Occipital lobe (tissue), 2 donors: ENCODE results near the gene USP11. TPM values are rescaled to one million over a fixed set of nuclear protein-coding genes. Genes with fewer than 3 reads are reported as not detected.
A peak's percentile ranks its signal among the peaks of the same experiment; 100 is the strongest.

ENCODE experiments used
- DNase-seq: peaks from one replicate; lab custom pipeline; 2025; lab: John Stamatoyannopoulos, UW
- total RNA-seq: library from RNA; depleted of rRNA; stranded (reverse); fragments of >200 nt; gene quantifications from one replicate; pipeline ENCODE4 v1.2.3, GENCODE V29; 2014

The USP11 gene
- total RNA-seq, 1 donor from 2014 or later, result 131 TPM

DNA sequence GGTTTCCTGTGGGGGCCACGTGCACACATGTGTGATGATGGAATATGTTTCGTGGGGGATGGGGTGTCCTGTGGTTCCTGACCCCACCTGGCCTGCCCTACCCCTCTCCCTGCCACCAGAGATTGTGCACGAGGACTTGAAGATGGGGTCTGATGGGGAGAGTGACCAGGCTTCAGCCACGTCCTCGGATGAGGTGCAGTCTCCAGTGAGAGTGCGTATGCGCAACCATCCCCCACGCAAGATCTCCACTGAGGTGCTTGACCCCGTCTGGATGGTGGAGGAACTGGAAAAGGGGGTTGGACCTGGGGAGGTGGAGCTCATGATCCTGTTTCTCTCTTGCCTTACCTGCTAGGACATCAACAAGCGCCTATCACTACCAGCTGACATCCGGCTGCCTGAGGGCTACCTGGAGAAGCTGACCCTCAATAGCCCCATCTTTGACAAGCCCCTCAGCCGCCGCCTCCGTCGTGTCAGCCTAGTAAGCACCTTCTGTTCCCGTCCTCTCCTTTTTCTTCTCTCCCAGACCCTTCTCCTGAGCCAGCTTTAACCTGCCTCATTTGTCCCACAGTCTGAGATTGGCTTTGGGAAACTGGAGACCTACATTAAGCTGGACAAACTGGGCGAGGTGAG is 8.4 kb upstream of the USP11 start:
- no peak for DNase-seq

DNA sequence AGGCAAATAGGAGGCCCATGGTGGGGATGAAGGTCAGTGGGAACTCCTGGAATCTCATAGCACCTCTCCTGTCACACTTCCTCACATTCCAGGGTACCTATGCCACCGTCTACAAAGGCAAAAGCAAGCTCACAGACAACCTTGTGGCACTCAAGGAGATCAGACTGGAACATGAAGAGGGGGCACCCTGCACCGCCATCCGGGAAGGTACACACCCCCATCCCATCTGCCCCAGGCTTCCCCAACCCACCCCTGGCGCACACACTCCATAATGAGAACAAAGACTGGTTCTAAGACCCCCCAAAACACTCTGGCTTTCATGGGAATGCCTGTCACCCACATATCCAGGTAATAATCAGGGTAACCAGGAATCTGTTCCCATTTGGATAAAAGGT is 7.9 kb upstream of the USP11 start:
- DNase-seq, result no peak

DNA sequence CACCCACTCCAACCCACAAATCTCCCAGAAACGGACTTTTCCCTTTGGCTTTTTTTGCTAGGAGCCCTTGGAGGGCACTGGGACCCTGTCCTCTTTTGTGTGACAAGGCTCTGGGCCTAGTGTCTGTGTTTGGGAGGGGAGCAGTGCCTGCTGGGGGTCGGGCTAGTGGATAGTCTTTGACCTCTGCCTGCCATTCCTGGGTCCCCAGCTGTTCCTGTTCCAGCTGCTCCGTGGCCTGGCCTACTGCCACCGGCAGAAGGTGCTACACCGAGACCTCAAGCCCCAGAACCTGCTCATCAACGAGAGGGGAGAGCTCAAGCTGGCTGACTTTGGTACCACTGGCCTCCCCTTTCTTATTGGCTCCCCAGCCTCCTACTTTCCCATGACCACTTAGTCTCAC is 6.7 kb upstream of the USP11 start:
- no peak for DNase-seq

DNA sequence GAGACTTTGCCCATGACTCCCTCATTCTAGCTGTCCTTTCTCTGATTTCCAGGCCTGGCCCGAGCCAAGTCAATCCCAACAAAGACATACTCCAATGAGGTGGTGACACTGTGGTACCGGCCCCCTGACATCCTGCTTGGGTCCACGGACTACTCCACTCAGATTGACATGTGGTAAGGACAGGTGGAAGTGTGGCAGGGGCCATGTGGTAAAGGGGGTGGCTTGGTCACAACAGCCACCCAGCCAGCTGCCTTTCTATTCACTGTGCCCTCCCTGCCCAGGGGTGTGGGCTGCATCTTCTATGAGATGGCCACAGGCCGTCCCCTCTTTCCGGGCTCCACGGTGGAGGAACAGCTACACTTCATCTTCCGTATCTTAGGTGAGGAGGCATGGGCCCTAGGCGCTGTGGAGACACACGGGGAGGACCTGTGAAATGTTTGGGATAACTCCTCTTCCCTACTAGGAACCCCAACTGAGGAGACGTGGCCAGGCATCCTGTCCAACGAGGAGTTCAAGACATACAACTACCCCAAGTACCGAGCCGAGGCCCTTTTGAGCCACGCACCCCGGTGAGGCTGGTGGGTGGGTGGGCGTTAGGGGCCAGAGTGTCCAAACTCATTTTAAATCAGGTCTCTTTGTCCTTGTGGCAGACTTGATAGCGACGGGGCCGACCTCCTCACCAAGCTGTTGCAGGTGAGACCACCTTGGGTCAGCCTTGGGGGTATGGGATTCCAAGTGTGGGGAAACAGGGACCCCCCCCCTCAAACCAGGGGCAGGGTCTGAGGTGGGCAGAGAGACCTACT is 6.1 kb upstream of the USP11 start:
- DNase-seq, result no peak

DNA sequence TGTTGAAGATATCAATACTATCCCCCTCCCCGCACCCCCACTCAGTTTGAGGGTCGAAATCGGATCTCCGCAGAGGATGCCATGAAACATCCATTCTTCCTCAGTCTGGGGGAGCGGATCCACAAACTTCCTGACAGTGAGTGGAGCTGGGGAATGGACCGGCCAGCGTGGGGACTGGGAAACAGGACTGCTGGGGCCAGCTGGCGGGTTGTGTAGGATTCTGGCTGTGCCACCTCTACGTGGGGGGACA is 5.5 kb upstream of the USP11 start:
- DNase-seq, result no peak

DNA sequence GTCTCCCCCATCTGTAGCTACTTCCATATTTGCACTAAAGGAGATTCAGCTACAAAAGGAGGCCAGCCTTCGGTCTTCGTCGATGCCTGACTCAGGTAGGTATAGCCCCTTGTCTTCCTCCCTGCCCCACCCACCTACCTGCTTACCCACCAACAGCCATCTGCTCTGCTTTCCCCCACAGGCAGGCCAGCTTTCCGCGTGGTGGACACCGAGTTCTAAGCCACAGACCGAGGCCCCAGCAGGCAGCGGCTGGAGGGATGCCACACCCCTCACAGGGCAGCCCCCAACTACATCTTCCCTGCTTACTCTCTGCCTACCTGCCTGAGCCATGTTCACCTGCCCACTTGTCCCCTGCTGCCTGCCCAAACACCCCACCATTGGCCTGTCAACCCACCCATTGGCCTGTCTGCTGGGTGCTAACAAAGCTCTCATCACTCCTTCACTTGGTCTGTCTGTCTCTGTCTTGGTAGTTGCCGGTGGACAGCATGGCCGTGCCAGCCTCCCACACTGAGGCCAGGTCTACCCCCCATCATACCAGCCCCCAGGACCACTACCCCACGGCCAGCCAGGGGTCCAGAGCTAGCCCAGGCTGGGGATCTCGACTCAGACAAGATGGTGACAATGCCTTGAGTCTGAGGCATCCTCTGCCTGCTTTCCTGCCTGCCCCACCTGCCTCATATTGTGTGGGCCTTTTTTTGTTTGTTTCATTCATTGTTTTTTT is 4.1 kb upstream of the USP11 start:
- no peak for DNase-seq

DNA sequence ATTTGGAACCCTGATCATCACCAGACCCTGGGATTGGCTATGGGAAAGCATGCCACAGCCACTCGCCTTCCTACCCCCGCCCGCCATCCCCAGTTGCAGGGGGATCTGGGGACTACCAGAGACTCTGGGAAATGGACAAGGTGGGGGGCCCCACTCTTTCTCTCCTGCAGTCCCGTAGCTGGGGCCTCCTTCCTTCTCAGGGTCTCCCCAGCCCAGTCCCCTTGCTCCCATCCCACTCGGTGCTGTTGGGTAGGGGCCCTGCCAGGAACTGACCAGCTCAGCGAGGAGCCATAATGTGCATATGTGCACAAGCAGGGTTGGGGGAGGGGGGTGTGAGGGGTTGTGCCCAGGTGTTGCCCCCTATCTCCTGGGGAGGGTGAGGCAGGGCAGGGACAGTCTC is 3.4 kb upstream of the USP11 start:
- no peak for DNase-seq

DNA sequence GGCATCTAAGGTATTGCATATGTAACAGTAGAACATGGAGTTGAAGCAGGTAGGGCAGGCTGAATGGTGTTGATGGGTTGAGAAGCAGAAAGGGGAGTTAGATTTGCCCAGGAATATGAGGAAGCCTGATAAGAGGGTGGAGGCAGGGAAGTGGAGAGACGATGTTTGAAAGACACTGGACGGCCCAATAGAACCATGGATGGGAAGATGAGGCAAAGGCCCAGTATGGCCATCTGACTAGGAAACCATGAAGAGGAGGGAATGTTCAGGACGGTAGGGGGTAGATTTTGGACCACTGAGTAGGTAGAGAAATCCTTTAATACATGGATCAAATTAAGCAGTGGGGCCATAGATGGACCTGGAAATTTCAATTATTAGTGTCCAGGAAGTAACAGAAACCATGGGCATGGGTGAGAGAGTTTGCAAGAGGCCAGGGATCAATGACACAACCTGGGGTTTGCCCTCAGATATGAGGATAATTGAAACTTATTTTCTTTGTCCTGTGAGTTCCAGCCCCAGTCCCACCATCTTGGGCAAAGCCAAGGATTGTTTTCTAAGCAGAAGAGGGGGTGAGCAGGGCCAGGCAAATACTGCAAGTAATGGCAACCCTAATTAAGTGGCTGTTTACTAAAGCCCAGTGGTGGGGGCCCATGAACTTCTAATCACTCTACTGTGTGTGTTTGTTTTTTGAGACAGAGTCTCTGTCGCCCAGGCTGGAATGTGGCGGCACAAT is 2.5 kb upstream of the USP11 start:
- no peak for DNase-seq

DNA sequence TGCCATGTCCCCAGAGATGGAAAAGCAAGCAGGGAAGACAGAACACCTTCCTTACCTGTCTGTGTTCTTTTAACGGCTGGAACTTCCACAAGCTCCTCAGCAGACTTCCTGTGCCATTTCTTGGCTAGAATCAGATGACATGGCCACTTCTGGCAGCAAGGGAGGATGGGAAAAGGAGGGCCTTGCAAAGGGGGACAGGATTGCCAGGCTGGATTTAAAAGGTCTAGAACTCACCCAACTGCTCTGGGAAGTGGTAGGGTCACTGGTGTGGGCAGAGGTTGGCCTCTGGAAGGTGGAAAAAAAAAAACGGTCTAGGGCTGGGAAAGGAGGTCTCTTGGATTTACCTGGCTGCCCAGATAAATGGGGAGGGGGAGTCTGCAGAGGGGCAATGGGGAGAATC is 1.6 kb upstream of the USP11 start:
- no peak for DNase-seq

DNA sequence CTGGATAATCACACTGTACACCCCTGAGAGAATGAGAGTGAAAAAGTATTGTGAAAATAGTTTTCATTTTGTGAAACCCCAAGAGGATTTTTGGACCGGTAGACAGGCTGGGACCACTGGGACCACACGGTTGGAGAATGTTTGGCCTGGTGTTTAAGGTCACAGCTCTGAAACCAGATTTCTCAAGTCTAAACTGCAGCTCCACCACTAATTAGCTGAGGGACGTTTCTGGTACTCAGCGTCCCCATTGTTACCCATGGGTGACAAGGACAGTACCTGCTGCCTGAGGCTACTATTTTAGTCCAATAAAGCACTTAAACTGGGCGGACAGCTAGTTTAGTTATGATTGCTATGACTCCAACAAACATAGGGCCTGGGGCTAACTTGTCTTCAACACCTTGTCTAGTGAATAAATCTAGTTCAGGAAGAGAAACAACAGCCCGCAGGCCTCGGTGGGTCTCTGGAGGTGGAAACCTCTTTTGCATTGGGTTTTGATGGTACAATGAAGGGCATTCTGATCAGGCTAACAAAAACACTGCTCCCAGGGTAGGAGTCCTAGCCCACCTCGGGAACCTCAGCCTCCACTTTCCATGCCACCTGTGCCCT is 509 bp upstream of the USP11 start:
- no peak for DNase-seq

DNA sequence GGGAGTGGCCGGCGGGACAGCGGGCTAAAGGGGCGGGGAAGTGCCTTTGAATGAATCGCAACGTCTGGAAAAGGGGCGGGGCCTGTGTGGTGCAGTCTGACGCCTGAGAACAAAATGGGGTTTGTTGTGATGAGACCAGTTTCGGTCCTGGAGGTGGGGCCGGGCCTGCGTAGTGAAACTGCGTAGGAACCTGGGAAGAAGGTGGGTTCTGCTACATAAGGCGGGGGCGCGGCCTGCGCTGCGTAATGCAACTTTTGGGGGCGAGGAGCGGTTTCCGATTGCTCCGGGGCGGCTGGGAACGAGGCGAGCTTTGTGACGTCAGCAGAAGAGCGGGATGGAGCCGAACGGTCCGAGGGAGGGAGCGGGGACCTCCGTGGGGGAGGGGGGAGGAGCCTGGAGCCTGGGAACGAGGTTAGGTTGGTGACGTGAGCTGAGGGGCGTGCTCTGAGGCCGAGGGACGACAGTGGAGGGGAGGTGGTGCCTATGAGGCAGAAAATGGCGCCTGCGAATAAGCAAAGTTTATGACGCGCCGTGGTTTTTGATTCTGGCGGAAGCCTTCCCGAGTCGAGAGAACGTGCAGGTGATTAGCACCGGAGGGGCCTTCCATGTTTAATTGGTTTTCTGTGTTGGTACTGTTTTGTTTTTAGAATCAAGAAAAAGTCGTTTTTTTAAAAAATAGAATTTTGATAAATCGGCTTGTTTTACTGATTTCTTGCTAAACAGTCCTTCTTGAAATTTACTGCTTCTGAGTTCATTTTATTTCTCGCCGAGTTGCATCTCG is 714 bp downstream of the USP11 start:
- peak; percentile 92 for DNase-seq

DNA sequence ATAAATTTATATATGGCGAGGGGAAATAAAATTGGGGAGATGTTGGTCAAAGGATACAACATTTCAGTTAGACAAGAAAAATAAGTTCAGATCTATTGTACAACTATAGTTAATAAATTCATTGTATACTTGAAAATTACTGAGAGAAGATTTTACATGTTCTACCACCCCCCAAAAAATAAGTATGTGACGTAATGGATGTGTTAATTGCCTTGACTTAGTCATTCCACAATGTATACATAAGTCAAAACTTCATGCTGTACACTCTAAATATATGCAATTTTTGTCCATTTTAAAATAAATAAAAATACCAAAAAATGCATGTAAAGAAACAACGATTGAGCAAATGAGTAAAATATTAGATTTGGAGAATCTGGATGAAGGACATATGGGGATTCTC is 1.8 kb downstream of the USP11 start:
- DNase-seq, result no peak

DNA sequence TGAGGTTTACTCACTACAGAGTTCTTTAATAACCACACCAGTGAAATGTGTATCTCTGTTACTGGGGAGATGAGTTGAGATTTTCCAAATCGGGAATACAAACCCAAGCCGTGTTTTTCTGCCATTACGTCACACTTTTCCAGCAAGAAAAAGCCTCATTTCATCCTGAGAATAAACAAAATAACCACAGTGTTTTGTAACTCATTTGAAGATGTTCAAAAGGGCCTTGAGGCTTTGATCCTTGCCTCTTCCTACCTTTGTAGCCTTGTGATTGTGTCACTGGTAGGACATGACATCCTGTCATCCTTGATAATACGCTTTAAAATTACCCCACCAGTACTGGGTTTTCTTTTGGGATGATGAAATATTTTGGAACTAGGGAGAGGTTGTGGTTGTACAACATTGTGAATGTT is 2.9 kb downstream of the USP11 start:
- DNase-seq, result no peak

DNA sequence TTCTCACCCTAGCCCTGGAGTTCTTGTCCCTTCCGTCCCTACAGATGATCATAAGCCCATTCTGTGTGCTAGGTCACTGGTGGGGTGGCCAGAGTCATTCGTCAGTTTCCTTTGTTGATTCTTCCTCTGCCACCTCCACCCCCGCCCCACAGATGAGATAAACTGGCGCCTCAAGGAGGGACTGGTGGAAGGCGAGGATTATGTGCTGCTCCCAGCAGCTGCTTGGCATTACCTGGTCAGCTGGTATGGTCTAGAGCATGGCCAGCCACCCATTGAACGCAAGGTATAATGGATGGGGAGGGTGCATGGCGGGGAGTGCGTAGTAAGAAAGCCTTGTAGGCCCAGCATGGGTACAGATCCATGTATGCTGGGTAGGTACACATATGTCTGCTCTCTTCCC is 6.4 kb downstream of the USP11 start:
- no peak for DNase-seq

DNA sequence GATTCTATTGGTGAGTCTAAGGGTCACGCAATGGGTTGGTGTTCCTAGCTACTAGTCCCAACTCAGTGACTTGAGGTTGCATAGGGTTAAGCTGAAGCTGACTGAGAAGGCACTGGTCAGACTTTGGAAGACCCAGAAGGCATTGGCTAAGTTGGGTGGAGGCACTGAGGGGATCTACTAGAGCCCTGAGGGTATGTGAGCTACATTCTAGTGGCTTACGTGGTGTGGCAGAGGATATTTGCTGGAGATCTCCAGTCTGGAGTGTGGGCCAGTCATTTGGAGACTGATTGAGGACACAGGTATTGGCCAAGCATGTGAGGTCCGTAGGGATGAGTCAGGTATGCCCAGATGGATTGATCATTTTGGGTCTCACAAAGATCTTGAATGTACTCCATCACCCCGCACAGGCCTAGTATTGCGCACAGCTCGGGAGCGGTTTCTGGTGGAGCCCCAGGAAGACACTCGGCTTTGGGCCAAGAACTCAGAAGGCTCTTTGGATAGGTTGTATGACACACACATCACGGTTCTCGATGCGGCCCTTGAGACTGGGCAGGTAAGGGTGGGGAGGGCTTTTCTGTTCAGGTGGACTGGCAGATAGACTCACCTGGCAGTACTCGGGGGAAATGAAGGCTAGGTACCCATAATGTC is 7.2 kb downstream of the USP11 start:
- DNase-seq, result no peak

DNA sequence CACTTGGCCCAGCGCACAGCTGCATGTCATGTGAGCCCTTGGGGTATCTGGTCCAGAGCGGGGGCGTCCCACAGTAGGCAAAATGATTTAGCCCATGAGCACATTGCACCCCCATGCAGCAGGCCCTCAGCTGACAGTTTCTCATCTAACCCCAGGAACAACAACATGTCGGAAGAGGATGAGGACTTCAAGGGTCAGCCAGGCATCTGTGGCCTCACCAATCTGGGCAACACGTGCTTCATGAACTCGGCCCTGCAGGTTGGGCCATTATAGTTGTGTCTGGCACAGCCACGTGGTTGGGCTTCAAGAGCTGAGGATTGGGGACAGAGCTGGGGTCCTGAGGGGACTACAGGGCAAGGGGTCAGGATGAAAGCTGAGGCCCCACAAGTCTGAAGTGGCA is 7.8 kb downstream of the USP11 start:
- DNase-seq, result no peak

DNA sequence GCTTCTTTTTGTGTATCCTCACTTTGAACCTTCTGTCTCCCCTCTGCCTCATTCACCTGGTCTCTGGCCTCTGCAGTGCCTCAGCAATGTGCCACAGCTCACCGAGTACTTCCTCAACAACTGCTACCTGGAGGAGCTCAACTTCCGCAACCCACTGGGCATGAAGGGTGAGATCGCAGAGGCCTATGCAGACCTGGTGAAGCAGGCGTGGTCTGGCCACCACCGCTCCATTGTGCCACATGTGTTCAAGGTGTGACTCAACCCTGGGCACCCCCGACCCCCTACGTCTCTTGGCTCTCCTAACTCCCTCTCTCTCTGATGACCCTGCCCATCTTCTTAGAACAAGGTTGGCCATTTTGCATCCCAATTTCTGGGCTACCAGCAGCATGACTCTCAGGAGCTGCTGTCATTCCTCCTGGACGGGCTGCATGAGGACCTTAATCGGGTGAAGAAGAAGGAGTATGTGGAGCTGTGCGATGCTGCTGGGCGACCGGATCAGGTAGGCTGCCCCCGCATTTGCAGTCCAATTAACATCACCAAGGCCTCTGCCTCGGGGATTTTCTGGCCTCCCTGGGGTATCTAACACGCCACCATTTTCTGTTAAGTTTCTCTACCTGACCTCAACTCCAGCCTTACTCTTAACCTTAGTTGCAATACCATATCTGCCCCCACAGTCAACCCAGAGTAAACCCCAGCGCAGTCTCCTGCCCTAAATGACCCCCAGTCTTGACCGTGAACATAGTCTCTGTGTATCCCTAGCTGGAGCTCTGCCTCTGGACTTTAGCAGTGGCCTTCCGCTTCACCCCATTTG is 8.6 kb downstream of the USP11 start:
- no peak for DNase-seq

DNA sequence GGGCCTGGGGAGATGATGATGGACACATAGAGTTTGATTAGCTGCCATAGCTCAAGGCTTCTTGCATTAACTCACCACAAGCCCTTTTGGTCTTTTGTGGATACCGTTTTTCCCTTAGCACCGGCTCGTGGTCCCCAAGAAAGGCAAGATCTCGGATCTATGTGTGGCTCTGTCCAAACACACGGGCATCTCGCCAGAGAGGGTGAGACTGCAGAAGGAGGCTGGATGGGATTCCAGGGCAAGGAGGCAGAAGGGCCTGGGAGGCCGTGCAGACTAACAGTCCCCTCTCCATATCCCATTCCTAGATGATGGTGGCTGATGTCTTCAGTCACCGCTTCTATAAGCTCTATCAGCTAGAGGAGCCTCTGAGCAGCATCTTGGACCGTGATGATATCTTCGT is 9.5 kb downstream of the USP11 start:
- no peak for DNase-seq

DNA sequence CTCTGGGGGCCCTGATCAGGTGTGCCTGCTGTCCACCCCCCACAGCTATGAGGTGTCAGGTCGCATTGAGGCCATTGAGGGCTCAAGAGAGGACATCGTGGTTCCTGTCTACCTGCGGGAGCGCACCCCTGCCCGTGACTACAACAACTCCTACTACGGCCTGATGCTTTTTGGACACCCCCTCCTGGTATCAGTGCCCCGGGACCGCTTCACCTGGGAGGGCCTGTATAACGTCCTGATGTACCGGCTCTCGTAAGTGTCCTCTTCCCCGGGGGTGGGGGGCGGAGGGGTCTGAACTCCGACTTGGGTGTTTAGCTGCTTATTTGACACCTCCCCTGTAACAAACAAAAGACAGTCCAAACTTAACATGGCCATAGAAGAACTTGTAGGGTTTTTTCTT is 10.5 kb downstream of the USP11 start:
- DNase-seq, result no peak

DNA sequence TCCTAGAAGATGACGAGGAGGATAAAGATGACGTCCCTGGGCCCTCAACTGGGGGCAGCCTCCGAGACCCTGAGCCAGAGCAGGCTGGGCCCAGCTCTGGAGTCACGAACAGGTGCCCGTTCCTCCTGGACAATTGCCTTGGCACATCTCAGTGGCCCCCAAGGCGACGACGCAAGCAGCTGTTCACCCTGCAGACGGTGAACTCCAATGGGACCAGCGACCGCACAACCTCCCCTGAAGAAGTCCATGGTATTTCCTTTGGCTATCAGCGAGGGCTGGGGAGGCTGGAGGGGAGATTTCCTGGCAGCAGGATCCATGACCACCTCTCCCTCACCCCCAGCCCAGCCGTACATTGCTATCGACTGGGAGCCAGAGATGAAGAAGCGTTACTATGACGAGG is 11.9 kb downstream of the USP11 start:
- no peak for DNase-seq
